ENCODE results near the gene ABCA12.

- no peak for TF ChIP-seq CTCF (IDR thresholded peaks at IDR 0.05)
- no peak for TF ChIP-seq EZH2phosphoT487 (IDR thresholded peaks at IDR 0.05)
- TF ChIP-seq EZH2 (IDR thresholded peaks at IDR 0.05) = no peak
Observed at GRCh38 chr2:215068399-215068798, 70.0 kb downstream of the ABCA12 start.
